HG03135 (cell line): ENCODE measurements around the gene NFX1.

Experiments
- ATAC-seq: cut with Tn5 transposase; IDR thresholded peaks from one replicate; pipeline ENCODE4 v1.9.1; 2021; ENCODE audit warnings: mild to moderate bottlenecking, moderate library complexity; ENCODE audit not compliant: unreplicated experiment

NFX1 gene

GRCh38 chr9:33415501-33416038 is 125.3 kb downstream of the NFX1 start:
- ATAC-seq, result no peak

DNA sequence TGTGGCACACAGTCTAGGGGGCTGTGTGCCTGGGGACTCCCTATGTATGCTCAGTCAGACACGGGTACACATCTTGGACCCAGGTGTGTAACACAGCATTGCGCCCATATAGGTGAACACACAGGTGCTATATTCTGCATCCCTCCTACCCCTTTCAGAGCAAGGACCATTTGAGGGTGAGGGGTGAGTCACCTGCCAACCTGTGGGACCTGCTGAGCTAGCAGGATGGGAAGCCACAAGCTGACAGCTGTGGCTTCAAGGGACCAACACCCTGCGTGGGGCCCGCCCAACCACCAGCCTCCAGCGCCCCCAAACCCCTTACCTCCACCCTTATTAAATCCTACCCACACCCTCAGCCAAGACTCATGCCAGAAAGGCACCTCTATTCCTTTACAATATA is 126.7 kb downstream of the NFX1 start:
- no peak for ATAC-seq

- ATAC-seq, result no peak
Observed at GRCh38 chr9:33418090-33418489, 127.8 kb downstream of the NFX1 start.

DNA sequence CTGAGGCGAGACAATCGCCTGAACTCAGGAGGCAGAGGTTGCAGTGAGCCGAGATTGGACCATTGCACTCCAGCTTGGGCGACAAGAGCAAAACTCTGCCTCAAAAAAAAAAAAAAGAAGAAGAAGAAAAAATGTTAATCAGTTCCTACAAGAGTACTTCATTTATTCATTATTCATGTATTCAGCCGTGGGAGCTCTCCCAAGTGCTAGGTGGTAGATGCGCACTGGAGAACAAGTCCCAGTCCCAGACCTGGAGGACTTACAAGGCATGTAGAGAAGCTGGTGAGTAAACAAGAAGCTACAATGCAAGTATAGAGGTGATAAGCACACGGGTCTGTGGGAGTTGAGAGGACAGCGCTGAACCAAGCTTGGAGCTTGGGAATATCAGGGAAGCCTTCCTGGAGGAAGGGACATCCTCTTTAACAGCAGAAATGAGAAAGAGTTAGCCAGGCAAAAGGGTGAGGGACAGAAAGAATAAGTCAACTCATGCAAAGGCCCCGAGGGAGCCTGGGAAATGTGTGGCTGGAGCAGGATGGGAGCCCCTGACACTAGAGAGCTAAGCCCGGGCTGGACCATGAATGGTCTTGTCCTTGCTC is 129.5 kb downstream of the NFX1 start:
- no peak for ATAC-seq
